Activated CD8-positive, alpha-beta memory T cell treated with anti-CD3 and anti-CD28 coated beads, Interleukin-2, amount 50 U/mL, for 48 hours (primary cell): ENCODE results near the gene SNORC.
"Not testable (repeated sequence)": the region's sequence is repeated elsewhere in the genome, so short reads cannot be mapped to it uniquely, and the experiment has no call there.

ENCODE experiments used
- DNase-seq: peaks from one replicate; pipeline ENCODE4 v3.0.0-alpha.2; 2020

SNORC gene

GRCh38 chr2:232870018-232870765, at the start of gene SNORC:
SNORC (plus strand) TSS chr2:232870264; CDS start chr2:232870342, 78 bp downstream.
- peak; percentile 41 for DNase-seq

GRCh38 chr2:232829988-232830387, 40.1 kb upstream of the SNORC start:
- no peak for DNase-seq

- no peak for DNase-seq
These were observed 38.6 kb upstream of the SNORC start for GRCh38 chr2:232831496-232831895.

GRCh38 chr2:232833830-232834229, 36.2 kb upstream of the SNORC start:
- no peak for DNase-seq

GRCh38 chr2:232835687-232836208, 34.3 kb upstream of the SNORC start:
- no peak for DNase-seq

- no peak for DNase-seq
These were observed 33.1 kb upstream of the SNORC start for GRCh38 chr2:232836934-232837333.

- DNase-seq: peak; percentile 66
These were observed 31.6 kb upstream of the SNORC start for GRCh38 chr2:232838406-232838874.

- no peak for DNase-seq
These were observed 30.5 kb upstream of the SNORC start for GRCh38 chr2:232839411-232840079.

- no peak for DNase-seq
These were observed 27.4 kb upstream of the SNORC start for GRCh38 chr2:232842689-232843088.

- DNase-seq: no peak
These were observed 26.2 kb upstream of the SNORC start for GRCh38 chr2:232843834-232844233.

GRCh38 chr2:232846055-232846454, 24.0 kb upstream of the SNORC start:
- DNase-seq: no peak

GRCh38 chr2:232850039-232850438, 20.0 kb upstream of the SNORC start:
- DNase-seq: no peak

GRCh38 chr2:232852081-232852480, 18.0 kb upstream of the SNORC start:
- not testable (repeated sequence) for DNase-seq

- DNase-seq: no peak
These were observed 17.4 kb upstream of the SNORC start for GRCh38 chr2:232852676-232853075.

GRCh38 chr2:232854082-232854481, 16.0 kb upstream of the SNORC start:
- DNase-seq: no peak

- no peak for DNase-seq
These were observed 12.9 kb upstream of the SNORC start for GRCh38 chr2:232857158-232857563.

- no peak for DNase-seq
These were observed 10.6 kb upstream of the SNORC start for GRCh38 chr2:232859385-232859916.

GRCh38 chr2:232860593-232861241, 9.3 kb upstream of the SNORC start:
- DNase-seq: no peak

GRCh38 chr2:232861353-232861752, 8.7 kb upstream of the SNORC start:
- DNase-seq: no peak

GRCh38 chr2:232863996-232864395, 6.1 kb upstream of the SNORC start:
- peak; percentile 26 for DNase-seq

GRCh38 chr2:232865165-232865564, 4.9 kb upstream of the SNORC start:
- DNase-seq: no peak

GRCh38 chr2:232866104-232866503, 4.0 kb upstream of the SNORC start:
- no peak for DNase-seq
